ENCODE measurements around the gene SIK2. TPM values are rescaled to one million over a fixed set of nuclear protein-coding genes. Genes with fewer than 3 reads are reported as not detected.

The SIK2 gene
- total and polyA plus RNA-seq, 9 of the 15 experiments (the other 6 are each of a cell fraction or from before 2014, with no cell fraction given), result 0.74 to 11.6 (median 3.8) TPM

DNA sequence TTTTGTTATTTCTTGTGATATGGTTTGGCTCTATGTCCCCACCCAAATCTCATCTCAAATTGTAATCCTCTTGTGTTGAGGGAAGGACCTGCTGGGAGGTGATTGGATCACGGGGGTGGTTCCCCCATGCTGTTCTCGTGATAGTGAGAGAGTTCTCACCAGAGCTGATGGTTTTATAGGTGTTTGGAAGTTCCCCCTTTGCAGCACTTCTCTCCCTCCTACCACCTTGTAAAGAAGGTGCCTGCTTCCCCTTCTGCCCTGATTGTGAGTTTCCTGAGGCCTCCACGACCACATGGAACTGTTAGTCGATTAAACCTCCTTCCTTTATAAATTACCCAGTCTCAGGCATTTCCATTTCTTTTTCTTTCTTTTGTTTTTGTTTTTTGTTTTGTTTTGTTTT, 24.4 kb upstream of the SIK2 start (continued):
- TF ChIP-seq, protein P1, sequence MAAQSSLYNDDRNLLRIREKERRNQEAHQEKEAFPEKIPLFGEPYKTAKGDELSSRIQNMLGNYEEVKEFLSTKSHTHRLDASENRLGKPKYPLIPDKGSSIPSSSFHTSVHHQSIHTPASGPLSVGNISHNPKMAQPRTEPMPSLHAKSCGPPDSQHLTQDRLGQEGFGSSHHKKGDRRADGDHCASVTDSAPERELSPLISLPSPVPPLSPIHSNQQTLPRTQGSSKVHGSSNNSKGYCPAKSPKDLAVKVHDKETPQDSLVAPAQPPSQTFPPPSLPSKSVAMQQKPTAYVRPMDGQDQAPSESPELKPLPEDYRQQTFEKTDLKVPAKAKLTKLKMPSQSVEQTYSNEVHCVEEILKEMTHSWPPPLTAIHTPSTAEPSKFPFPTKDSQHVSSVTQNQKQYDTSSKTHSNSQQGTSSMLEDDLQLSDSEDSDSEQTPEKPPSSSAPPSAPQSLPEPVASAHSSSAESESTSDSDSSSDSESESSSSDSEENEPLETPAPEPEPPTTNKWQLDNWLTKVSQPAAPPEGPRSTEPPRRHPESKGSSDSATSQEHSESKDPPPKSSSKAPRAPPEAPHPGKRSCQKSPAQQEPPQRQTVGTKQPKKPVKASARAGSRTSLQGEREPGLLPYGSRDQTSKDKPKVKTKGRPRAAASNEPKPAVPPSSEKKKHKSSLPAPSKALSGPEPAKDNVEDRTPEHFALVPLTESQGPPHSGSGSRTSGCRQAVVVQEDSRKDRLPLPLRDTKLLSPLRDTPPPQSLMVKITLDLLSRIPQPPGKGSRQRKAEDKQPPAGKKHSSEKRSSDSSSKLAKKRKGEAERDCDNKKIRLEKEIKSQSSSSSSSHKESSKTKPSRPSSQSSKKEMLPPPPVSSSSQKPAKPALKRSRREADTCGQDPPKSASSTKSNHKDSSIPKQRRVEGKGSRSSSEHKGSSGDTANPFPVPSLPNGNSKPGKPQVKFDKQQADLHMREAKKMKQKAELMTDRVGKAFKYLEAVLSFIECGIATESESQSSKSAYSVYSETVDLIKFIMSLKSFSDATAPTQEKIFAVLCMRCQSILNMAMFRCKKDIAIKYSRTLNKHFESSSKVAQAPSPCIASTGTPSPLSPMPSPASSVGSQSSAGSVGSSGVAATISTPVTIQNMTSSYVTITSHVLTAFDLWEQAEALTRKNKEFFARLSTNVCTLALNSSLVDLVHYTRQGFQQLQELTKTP (IDR thresholded peaks at IDR 0.05; ENCODE audit: low read depth in 1 of 2, partially characterized antibody in 2 of 2), result no peak
- TF ChIP-seq ZNF436 (CRISPR knock-in tag; IDR thresholded peaks at IDR 0.05) (no peak), ELF2 (CRISPR knock-in tag; IDR thresholded peaks at IDR 0.05) (no peak), ZNF551 (CRISPR knock-in tag; IDR thresholded peaks at IDR 0.05) (no peak), ZNF140 (CRISPR knock-in tag; IDR thresholded peaks at IDR 0.05) (no peak), ZNF589 (CRISPR knock-in tag; IDR thresholded peaks at IDR 0.05; ENCODE audit: low read depth) (no peak), KLF10 (CRISPR knock-in tag; IDR thresholded peaks at IDR 0.05) (no peak), ZNF384 (IDR thresholded peaks at IDR 0.05; ENCODE audit: low read depth, low read length) (no peak)
- TF ChIP-seq, protein P2, sequence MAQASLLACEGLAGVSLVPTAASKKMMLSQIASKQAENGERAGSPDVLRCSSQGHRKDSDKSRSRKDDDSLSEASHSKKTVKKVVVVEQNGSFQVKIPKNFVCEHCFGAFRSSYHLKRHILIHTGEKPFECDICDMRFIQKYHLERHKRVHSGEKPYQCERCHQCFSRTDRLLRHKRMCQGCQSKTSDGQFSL (CRISPR knock-in tag; IDR thresholded peaks at IDR 0.05), result no peak
- TF ChIP-seq, protein P2 (tag; IDR thresholded peaks at IDR 0.05), result no peak
